Ramos (cell line): Measurements from ENCODE around the gene CACNA1E.
"Not testable (repeated sequence)": the region's sequence is repeated elsewhere in the genome, so short reads cannot be mapped to it uniquely, and the experiment has no call there.

Source experiments
- in situ Hi-C: fragments of 300-500 bp; cut with MboI; formaldehyde crosslinking; loops from one replicate; pipeline ENCODE4 v1.14.3; 2022; ENCODE audit warnings: low sequenced_read_pairs; ENCODE audit not compliant: unreplicated experiment

CACNA1E gene

GRCh38 chr1:181846001-181846645 is 362.8 kb downstream of the CACNA1E start:
- in situ Hi-C loops, result no loop called here

GRCh38 chr1:181846681-181847080 is 363.4 kb downstream of the CACNA1E start:
- in situ Hi-C loops, result no loop called here

- in situ Hi-C loops, result no loop called here
Observed at GRCh38 chr1:181849071-181849470, 365.8 kb downstream of the CACNA1E start.

- in situ Hi-C loops, result not testable (repeated sequence)
Observed at GRCh38 chr1:181854212-181854611, 370.9 kb downstream of the CACNA1E start.

- in situ Hi-C loops, result no loop called here
Observed at GRCh38 chr1:181855380-181855779, 372.1 kb downstream of the CACNA1E start.
